Measurements from ENCODE around the gene CDKN1B. TPM values are rescaled to one million over a fixed set of nuclear protein-coding genes. Genes with fewer than 3 reads are reported as not detected.
A peak's percentile ranks its signal among the peaks of the same experiment; 100 is the strongest.

The CDKN1B gene
- 55.1 and 78.2 TPM in 2 replicates for total RNA-seq

GRCh38 chr12:12716793-12717585 is at the start of gene CDKN1B:
TSS of gene CDKN1B (plus strand) at chr12:12717368. CDS start at chr12:12717840, 472 bp downstream.
- peak; percentile 97 to 98 for DNase-seq (ENCODE audit: low read depth in 2 of 2)

DNA sequence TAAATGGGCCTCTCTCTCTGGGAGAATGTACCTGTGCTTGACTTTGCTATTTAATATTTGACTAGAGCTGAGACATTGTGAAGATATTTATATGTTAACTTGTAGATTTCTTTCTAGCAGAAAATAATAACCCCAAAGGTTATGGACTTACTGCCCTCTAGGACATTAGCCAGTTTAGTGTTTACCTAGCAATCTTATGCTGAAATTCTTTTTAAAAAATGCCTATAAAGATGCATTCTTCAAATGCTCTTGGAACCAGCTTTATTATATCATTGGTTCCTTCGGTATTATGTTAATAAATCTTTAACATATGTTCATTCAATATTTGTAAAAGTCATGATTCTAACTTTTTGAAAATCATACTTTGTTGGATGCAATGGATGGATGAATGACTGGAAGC is 49.2 kb upstream of the CDKN1B start:
- DNase-seq (ENCODE audit: low read depth in 2 of 2): no peak

DNA sequence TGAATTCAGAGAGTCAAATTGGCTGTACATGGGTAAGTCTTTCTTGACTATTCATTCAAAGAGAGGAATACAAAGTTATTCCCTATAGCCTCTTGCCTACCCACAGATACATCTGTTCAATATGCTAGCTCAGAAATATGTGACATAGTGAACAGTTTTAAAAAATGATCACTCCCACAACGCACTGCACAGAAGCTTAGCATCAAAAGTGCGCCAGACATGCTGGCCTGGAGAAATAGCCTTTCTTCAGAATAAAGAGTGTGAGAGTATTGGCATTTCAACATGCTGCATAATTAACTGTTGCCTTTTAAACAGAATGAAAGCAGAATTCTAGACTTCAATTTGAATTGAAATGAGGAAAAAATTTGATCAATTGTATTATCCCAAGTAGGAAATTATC is 48.1 kb upstream of the CDKN1B start:
- no peak for DNase-seq (ENCODE audit: low read depth in 2 of 2)

DNA sequence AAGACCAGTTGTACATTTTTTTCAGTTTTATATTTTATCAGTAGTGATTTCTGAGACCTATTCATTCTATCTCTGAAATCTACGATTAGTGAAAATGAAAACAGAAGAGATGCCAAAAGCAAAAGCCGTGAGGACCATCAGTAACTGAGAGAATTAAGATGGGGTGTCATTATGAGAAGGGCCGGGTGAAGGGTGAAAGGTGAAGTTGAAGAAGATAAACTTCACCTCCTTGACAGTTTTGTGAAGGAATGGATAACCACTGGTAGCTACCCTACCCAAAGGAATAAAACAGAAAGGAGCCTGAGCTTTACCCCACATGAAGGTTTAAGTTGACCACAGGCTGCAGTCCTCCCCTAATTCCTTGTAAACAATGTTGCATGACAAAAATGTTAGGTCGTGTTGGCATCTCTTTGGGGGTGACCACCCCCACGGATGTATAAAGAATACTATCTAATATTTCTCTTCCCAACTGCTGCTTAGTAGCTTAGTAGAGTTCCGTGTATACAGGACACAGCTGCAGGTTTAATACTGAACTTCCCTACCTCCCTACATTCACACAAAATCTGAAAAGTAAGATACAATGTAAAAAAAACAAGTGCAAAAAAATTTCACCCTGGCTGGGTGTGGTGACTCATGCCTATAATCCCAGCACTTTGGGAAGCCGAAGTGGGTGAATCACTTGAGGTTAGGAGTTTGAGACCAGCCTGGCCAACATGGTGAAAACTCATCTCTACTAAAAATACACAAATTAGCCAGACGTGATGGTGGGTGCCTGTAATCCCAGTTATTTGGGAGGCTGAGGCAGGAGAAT is 45.1 kb upstream of the CDKN1B start:
- DNase-seq (ENCODE audit: low read depth in 2 of 2): no peak

- no peak for DNase-seq (ENCODE audit: low read depth in 2 of 2)
These were observed 43.9 kb upstream of the CDKN1B start for GRCh38 chr12:12673296-12673695.

DNA sequence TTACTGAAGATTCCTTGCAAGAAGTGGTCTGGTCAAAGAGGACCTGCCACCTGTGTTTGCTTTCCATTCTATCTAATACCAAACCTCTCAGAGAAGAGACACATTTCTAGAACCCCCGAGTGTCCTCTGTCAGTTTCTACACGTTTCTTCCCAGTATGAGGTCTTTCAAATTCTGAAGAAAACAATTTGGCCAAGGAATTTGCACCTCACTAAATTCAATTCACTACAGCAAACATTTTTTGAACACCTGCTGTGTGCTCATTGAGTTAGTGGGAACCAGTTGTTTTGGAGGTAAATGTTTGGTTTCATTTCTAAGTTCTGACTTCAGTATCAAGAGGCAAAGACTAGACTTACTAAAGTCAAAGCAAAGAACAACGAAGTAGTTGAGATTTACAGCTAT is 40.6 kb upstream of the CDKN1B start:
- DNase-seq (ENCODE audit: low read depth in 2 of 2): no peak

- DNase-seq (ENCODE audit: low read depth in 2 of 2): no peak
These were observed 36.0 kb upstream of the CDKN1B start for GRCh38 chr12:12681061-12681765.

- DNase-seq (ENCODE audit: low read depth in 2 of 2): no peak
These were observed 34.9 kb upstream of the CDKN1B start for GRCh38 chr12:12682284-12682683.

GRCh38 chr12:12683136-12683697 is 34.0 kb upstream of the CDKN1B start:
- DNase-seq (ENCODE audit: low read depth in 2 of 2): no peak

GRCh38 chr12:12683725-12684124 is 33.4 kb upstream of the CDKN1B start:
- no peak for DNase-seq (ENCODE audit: low read depth in 2 of 2)

DNA sequence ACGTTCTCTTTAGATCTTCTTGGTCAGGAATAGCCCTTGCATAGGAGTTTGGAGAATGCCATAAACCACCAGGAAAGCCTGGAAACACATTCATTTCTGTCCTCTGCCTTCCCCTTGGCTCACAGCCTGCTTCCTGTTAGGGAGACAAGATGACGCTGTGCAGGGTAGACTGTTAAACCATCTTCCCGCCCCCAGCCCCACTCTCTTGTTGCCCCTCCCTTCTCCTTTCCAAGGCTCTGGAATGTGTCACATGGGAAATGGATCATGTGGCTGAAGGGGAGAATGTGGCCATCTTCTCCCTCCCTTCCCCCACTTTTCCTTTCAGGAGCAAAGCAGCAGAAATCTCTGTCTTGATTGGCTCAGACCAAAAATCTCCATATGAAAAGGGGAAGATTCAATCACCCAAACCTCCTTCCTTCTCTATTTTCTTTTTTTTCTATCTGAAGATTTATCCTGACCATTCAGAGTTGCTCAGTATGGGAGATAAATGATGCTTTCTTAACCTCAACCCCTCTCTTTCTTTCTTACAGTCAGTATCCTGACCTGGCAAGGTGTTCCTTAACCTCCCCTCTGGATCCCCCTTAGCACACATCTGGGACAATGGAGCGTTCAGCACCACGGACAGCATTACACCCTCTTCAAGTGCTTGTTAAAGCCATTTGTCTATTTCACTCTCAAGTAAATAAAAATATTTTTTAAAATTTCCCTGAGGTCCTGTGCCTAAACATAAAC is 32.6 kb upstream of the CDKN1B start:
- peak; percentile 61 to 68 for DNase-seq (ENCODE audit: low read depth in 2 of 2)

DNA sequence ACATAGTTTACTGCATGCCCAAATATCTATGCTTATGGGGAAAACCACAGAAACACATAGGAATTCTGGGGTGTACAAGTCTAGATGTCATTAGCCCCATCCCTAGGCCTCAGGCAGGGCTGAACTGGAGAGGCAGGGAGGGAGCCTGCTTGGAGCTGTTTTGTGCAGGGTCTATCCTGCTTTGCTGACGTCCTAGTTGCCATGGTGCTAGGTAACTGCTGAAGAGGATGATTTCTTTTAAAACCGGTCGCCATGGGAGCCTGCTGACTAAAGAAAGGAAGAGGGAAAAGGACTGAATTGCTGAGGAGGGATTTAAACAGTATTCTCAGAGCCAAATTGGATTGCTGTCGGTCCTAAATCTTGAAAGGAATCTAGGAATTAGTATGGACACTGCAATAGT is 31.9 kb upstream of the CDKN1B start:
- DNase-seq (ENCODE audit: low read depth in 2 of 2): no peak

- DNase-seq (ENCODE audit: low read depth in 2 of 2): no peak
These were observed 30.7 kb upstream of the CDKN1B start for GRCh38 chr12:12686472-12686871.

DNA sequence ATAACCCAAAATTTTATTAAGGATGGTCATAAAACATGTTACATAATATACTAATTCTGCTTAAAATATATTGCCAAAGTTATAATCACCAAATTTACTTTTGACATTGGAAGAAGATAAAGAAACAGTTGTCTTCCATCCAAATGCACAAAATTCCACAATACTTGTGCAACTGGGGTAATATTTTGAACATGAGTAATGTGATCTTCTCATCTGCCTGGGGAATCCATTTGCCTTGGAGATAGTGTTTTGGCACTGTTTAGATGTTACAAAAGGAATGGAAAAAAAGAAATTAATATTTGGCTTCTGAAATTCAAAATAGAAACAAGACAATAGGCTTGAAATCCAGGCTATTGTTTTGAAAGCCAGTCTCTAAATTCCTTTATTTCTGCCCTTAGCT is 30.2 kb upstream of the CDKN1B start:
- DNase-seq (ENCODE audit: low read depth in 2 of 2): no peak

GRCh38 chr12:12689647-12690300 is 27.4 kb upstream of the CDKN1B start:
- no peak for DNase-seq (ENCODE audit: low read depth in 2 of 2)

DNA sequence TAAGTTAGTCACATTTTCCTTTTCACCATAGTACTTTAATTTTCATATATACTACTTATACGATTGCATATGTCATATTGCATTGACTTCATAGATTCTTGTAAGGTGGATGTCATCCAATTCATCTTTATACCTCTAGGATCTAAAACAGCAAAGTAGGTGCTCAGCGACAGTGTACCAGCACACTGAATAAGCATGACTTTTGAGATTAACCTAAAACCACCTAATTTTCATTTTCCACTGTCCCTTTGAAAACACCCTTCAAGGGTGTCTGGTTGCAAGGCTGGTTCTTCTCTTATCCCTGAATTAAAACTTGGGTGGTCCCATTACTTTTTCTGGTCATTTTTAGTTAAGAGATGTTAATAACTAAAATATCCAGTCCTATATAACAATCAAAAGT is 25.6 kb upstream of the CDKN1B start:
- no peak for DNase-seq (ENCODE audit: low read depth in 2 of 2)

DNA sequence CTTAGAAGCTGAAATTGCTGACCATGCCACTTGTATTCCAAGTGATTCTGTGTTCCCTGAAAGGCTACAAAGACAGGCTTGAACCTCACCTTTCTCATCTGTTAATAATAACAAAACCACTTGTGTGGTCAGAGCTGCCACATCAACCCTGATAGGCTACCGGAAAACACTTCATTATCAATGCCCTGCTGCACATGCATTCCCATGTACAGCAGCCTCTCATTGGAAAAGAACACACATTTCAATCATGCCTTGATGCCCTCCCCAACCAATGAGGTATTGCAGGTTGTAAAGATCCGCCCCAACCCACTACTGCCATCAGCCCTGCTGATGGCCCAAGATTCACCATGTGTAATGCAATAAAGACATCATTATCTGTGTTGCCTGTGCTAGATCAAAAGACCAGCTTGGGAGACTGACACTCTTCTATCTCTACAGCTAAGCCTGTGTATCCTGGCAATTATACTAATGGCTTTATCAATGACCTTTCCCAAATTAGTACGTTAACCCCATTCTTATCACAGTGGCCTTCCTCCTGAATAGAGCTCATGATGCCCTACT is 24.0 kb upstream of the CDKN1B start:
- DNase-seq (ENCODE audit: low read depth in 2 of 2): no peak

- peak; percentile 94 to 95 for DNase-seq (ENCODE audit: low read depth in 2 of 2)
These were observed 20.4 kb upstream of the CDKN1B start for GRCh38 chr12:12696562-12697383.

- DNase-seq (ENCODE audit: low read depth in 2 of 2): no peak
These were observed 17.8 kb upstream of the CDKN1B start for GRCh38 chr12:12699345-12699744.

Measured in lung microvascular endothelial cell (primary cell).